Prostate gland (tissue), 2 donors: Measurements from ENCODE around the gene DRGX. TPM values are rescaled to one million over a fixed set of nuclear protein-coding genes. Genes with fewer than 3 reads are reported as not detected.

Source experiments
- DNase-seq: peaks from one replicate; pipeline ENCODE4 v3.0.0-alpha.2; 2019; ENCODE audit warnings: low spot score
- H3K27ac ChIP-seq, 2 donors: fragments of 200-600 bp; sonication (generic); 2 replicates each; pipeline ENCODE4 v1.5.1; 2017 to 2019
- H3K27me3 ChIP-seq: fragments of 200-600 bp; sonication (generic); replicated peaks from 2 replicates; pipeline ENCODE4 v1.5.1; 2019; ENCODE audit not compliant: insufficient read depth
- H3K36me3 ChIP-seq, 2 donors: fragments of 200-600 bp; sonication (generic); 1 replicate in 1 of 2; 2 replicates in 1 of 2; pipeline versions ENCODE4 v1.5.1 to v1.8.1; 2017 to 2019
- H3K4me1 ChIP-seq: fragments of 200-600 bp; sonication (generic); replicated peaks from 2 replicates; pipeline ENCODE4 v1.5.1; 2019
- H3K4me3 ChIP-seq, 2 donors: fragments of 200-600 bp; sonication (generic); 2 replicates each; pipeline ENCODE4 v1.5.1; 2017 to 2019
- H3K9me3 ChIP-seq: fragments of 200-600 bp; sonication (generic); 2 replicates; pipeline ENCODE4 v1.5.1; 2017
- CTCF ChIP-seq, 4 experiments: fragments of 200-600 bp in 2 of 4; fragments of 450-650 bp in 2 of 4; sonication (generic) in 2 of 4; IDR thresholded peaks; 1 replicate in 3 of 4; 2 replicates in 1 of 4; pipeline ENCODE4 v1.5.1; 2016 to 2019; ENCODE audit warnings: antibody characterized with exemption in 4 of 4, mild to moderate bottlenecking in 2 of 4, moderate library complexity in 2 of 4
- POLR2A ChIP-seq: fragments of 450-650 bp; IDR thresholded peaks from one replicate; pipeline ENCODE4 v1.6.1; 2016; ENCODE audit warnings: antibody characterized with exemption, mild to moderate bottlenecking
- POLR2AphosphoS5 ChIP-seq: sonication (generic); formaldehyde crosslinking; IDR thresholded peaks from one replicate; pipeline ENCODE4 v1.6.1; 2017; ENCODE audit warnings: antibody characterized with exemption
- WGBS: methylation state at CpG from one replicate; pipeline ENCODE4 v1.1.5; 2018; 5-methylcytosine and 5-hydroxymethylcytosine counted together
- intact Hi-C: fragments of 100-400 bp; cut with DNase I; formaldehyde crosslinking; loops from one replicate; pipeline ENCODE4 v1.14.2; 2022
- total RNA-seq, 2 donors: library from RNA; depleted of rRNA; stranded (reverse); fragments of >200 nt; gene quantifications; one replicate each; pipeline ENCODE4 v1.1.0, GENCODE V29; 2016

The DRGX gene
- total RNA-seq, 2 donors from 2014 or later, result not detected

- TF ChIP-seq POLR2AphosphoS5, result no peak
- TF ChIP-seq POLR2A, result no peak
- TF ChIP-seq CTCF (IDR thresholded peaks at IDR 0.05), result no peak
- Histone ChIP-seq H3K4me1 (no peaks in the 10 kb centered on the region), H3K27ac (no peak overlapping the region), H3K27me3 (peaks cover 2% of the 10 kb centered on the region), H3K36me3 (no peaks in the 10 kb centered on the region), H3K4me3 (no peak overlapping the region), H3K9me3 (no peaks in the 10 kb centered on the region)
- DNase-seq, result no peak
- intact Hi-C loops, result no loop called here
- 72% methylated on average over 3 of the region's 3 CpGs for WGBS
These were observed 30.6 kb downstream of the DRGX start for GRCh38 chr10:49365275-49365674.

GRCh38 chr10:49364747-49365146 is 31.1 kb downstream of the DRGX start:
- peaks cover 4% of the 10 kb centered on the region for H3K27me3 ChIP-seq
- WGBS, result 88% methylated on average over 8 of the region's 8 CpGs
- no peak for DNase-seq

DNA sequence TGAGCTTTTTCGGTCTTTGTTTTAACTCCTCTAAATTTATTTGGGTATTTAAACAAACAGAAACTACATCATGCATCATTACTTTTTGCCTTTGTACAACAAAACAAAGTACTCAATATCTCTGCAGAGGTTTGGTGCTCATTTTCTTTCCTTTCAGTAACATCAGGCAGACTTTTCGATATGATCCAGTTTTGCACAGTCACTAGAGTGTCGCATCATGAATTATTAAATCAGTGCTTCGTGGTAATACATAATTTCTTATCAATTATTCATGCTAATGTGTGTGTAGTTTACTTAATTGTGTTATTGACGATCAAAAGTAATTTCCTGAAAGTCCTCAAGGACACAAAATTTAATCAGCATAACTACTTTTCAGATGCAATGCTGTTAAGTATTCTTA is 31.8 kb downstream of the DRGX start:
- Histone ChIP-seq H3K4me3 (no peak overlapping the region), H3K27me3 (peaks cover 4% of the 10 kb centered on the region), H3K27ac (no peak overlapping the region), H3K4me1 (no peaks in the 10 kb centered on the region), H3K36me3 (no peaks in the 10 kb centered on the region), H3K9me3 (no peaks in the 10 kb centered on the region)
- no peak for DNase-seq
- 78% methylated on average over 5 of the region's 5 CpGs for WGBS
- intact Hi-C loops, result no loop called here
- TF ChIP-seq CTCF (IDR thresholded peaks at IDR 0.05) (no peak), POLR2AphosphoS5 (no peak), POLR2A (no peak)

More at GRCh38 chr10:49364747-49365146, 31.1 kb downstream of the DRGX start:
- Histone ChIP-seq H3K4me3 (no peak overlapping the region), H3K27ac (no peak overlapping the region), H3K36me3 (no peaks in the 10 kb centered on the region), H3K9me3 (no peaks in the 10 kb centered on the region), H3K4me1 (no peaks in the 10 kb centered on the region)
- TF ChIP-seq POLR2A (no peak), POLR2AphosphoS5 (no peak), CTCF (IDR thresholded peaks at IDR 0.05) (no peak)
- intact Hi-C loops, result no loop called here

- Histone ChIP-seq H3K27ac (no peak overlapping the region), H3K4me1 (no peaks in the 10 kb centered on the region), H3K27me3 (peaks cover 4% of the 10 kb centered on the region), H3K9me3 (no peaks in the 10 kb centered on the region), H3K4me3 (no peak overlapping the region), H3K36me3 (no peaks in the 10 kb centered on the region)
- DNase-seq, result no peak
- 86% methylated on average over 8 of the region's 8 CpGs for WGBS
- intact Hi-C loops, result no loop called here
- no peak for TF ChIP-seq POLR2AphosphoS5
- no peak for TF ChIP-seq CTCF (IDR thresholded peaks at IDR 0.05)
- TF ChIP-seq POLR2A, result no peak
These were observed 32.4 kb downstream of the DRGX start for GRCh38 chr10:49363309-49364031.

GRCh38 chr10:49362596-49363260 is 33.2 kb downstream of the DRGX start:
- no peak overlapping the region for H3K27ac ChIP-seq

More at GRCh38 chr10:49362596-49363260, 33.2 kb downstream of the DRGX start:
- no peaks in the 10 kb centered on the region for H3K36me3 ChIP-seq
- H3K4me3 ChIP-seq, result no peak overlapping the region
- no peaks in the 10 kb centered on the region for H3K9me3 ChIP-seq
- WGBS, result 81% methylated on average over 10 of the region's 10 CpGs
- peaks cover 4% of the 10 kb centered on the region for H3K27me3 ChIP-seq
- intact Hi-C loops, result no loop called here
- no peaks in the 10 kb centered on the region for H3K4me1 ChIP-seq
- TF ChIP-seq POLR2A, result no peak
- no peak for TF ChIP-seq POLR2AphosphoS5
- no peak for TF ChIP-seq CTCF (IDR thresholded peaks at IDR 0.05)
- no peak for DNase-seq
